OCI-M2 (cell line): ENCODE data around the gene IMMP2L.

Source experiments
- DNase-seq: peaks from one replicate; lab custom pipeline; 2025; ENCODE audit not compliant: unreplicated experiment; lab: John Stamatoyannopoulos, UW

Gene IMMP2L

GRCh38 chr7:111126987-111127386, 435.3 kb downstream of the IMMP2L start:
- no peak for DNase-seq

- DNase-seq, result no peak
Measured at GRCh38 chr7:111115966-111116365, 446.3 kb downstream of the IMMP2L start.

- no peak for DNase-seq
Measured at GRCh38 chr7:111113263-111114017, 448.9 kb downstream of the IMMP2L start.

DNA sequence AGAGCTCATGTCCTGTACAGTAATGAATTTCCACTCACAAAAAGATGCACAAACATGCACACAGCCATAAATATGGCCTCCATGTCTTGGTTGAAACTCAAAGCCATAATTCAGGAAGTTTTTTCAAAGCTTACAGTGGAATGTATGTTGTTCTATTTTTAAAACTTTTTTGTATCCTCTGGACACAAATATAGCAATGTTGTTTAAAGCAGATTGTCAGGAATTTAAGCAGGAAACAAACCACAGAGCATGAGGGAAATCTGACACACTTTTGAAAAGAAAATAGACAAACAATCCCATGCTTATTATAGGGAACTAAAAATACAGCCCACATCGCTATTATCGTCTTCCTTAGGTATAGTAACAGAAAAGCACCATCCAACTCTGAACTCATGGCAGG, 449.9 kb downstream of the IMMP2L start:
- DNase-seq, result no peak

DNA sequence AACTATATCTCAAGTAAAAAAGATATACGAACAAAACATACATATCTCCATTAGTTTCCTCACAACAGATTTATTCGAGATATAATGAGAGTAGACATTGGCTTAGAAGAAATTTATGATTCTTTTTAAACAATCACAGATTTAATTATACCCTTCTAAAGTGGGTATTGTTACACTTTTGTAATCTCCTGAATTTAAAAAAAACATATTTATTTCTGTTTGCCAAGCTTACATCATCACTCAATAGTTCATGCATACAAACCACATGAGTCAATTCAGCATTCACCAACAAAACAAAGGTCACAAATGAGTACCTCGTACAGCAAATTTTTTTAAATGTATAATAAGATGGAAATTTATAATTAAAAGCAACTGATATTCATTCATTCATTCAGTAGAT, 453.8 kb downstream of the IMMP2L start:
- DNase-seq, result no peak

DNA sequence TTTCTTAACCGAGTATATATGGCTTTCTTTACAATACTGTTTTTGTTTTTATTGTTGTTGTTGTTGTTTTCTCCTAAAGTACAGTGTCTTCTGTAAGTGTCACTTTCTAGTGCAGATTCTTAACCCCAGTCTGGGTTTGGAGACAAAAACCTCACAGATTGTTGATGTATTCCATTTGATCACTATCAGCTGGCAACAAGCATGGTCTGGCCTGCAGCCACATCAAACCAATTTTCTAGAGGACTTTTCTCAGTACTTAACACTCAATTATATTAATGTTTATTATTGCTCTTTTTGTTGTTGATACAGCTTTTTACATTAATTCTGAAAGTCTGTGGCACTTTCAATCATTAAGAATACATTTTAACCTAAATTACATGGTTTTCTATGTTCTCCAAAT, 454.3 kb downstream of the IMMP2L start:
- no peak for DNase-seq

DNA sequence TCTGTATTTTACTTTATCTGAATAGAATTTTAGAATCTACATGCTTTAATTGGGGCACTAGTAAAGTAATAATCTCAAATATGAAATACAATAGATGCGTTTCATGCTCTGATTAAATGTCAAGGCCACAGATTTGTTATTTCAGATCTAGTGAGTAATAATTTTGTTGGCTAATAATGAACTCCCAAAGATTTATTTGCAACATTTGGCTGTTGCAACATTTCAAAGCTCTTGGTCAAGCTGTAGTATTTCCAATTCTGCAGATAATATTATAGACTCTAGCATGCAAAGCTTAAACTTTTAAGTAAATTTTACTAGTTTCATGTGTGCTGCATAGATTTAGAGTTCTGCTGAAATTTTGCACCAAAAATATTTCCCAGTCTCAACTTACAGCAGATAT, 454.7 kb downstream of the IMMP2L start:
- no peak for DNase-seq

DNA sequence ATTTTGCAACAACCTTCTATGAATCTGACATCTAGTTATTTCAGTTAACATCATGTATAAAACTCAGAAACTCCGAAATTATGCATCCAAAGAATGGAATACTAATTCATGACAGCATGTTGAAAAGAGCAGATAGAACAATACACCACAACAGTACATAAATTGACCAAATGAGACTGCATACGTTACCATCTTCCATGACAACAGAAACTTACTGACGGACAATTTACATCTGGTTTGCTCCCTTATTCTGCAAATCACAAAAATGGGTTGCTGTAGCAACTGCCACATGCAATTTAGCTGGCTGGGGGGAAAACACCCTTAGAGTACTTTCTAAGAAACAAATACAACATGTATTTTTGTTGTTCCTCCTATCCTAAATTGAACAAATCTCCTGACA, 457.0 kb downstream of the IMMP2L start:
- DNase-seq, result no peak

- no peak for DNase-seq
Measured at GRCh38 chr7:111104710-111105109, 457.6 kb downstream of the IMMP2L start.

DNA sequence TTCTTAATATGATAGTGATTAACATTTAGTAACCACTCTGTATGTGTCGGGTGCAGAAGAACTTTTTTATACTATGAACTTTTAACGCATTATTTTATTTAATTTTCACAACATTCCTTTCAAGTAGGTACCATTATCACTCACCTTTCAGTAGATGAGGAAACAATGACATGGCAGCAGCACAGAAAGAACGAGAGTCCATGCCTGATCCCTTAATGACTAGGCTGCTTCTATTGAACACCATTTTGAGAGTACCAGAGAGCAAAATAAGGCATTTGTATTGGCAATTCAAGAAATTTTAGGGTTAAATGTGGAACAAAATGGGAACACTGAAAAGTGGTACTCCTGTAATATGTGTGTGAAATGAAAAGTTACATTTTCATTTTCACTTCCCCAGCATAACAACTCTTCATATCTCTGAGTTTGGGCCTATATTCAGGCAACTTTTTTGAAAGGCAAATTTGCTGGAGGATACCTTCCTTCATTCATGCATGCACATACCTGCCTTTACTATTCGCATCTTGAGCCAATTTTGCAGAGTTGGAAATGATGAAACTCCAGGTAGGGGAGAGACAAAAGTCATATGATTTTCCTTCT, 458.5 kb downstream of the IMMP2L start:
- DNase-seq, result no peak

DNA sequence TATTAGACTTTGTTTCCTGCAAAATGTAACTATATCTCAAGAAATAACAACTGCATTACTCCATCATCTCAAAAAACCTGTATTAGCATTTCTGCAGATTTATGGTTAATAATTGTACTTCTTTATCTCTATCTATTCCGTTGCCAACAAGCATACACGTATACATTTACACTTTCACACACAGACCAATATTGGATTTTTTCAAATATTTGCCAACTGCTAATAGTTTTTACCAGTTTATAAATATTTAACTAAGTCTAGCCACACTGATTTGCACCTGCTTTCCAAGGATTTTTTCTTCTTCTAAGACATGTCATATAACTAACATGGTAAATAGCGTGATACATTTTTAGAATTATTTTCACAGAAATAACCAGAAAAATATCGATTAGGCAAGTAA, 459.2 kb downstream of the IMMP2L start:
- DNase-seq, result no peak

DNA sequence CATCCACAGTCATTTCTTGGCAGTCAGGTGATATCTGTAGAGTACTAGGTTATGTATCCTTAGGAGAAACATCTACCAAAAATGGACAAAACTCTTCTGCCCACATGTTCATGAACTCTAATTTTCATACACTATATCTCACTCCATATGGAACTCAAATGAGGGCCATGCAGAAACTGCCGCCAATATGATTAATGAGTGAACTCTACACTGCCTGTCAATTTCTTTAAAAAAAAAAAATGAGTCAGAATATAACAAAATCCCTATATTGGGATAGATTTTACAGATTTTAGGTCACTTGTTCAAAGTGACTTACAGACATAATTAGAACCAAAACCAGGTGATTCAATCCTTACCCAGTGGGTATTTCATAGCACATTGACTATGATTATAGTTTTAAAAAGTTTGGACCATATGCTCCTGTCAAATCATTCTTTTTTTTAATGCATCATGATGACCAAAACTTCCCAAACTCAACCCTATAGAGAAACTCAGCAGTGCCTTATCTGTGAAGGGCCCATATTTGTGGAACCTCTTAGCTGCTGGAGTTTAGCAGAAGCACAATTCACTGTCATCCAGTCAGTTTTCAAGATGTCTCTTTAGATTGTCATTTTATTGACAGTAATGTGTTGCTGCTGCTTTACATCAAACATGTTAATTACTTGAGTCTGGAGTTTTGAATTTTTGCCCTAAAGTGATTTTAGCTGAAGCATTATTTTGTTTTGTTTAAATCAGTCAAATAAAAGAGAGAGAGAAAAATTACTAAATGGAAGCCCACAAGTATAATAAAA, 460.2 kb downstream of the IMMP2L start:
- no peak for DNase-seq

DNA sequence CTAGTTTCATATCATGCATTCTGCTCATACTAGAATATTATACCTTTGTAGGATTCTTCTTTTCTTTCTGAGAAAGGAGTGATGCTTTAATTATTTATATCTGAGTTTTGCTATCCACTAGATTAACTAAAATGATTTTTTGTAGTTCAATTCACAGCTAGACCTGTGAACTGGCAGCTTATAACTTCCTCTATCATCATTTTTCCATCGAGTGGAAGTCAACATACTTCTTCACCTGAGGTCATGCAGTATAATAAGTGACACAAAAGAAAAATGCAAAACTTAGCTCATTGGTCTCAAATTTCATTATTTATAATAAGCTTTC, 463.4 kb downstream of the IMMP2L start:
- DNase-seq, result no peak

DNA sequence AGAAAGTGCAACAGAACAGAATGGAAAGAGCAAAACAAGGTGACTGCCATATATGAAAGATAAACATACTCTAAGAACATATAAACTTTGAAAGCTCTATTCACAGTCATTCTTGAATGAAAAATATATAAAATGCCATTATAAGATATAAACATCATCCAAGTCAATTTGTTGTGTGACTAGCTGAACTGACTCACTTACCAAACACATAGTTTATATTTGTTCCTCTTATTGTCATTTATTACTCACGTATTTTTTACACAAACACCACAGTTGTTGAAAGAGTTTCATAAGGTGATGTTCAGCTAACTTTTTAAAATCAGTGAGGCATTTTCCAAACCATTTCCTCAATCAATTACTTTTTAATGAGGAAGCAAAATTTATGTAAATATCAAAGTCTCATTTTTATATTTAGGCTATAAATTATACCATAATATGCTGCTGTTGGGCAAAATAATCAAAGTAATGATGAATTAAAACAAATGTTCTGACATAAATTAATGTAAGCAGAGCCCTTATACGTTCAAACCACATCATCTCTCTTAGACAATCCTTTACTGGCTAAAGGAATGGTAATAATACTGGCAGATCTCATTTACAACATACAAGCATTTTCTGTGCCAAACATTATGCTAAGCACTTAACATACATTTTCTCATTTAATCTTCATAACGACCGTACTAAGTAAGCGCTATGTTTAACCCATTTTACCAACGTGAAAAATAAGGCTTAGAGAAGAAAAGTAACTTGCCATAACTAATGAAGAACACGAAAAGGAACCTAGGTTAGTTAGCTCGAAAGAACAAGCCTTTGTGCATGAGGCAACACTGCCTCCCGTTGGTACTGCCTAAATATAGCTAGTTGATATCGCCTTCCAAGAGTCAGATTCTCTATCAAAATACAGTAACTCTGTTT, 464.0 kb downstream of the IMMP2L start:
- no peak for DNase-seq

GRCh38 chr7:111096997-111097396, 465.3 kb downstream of the IMMP2L start:
- no peak for DNase-seq

DNA sequence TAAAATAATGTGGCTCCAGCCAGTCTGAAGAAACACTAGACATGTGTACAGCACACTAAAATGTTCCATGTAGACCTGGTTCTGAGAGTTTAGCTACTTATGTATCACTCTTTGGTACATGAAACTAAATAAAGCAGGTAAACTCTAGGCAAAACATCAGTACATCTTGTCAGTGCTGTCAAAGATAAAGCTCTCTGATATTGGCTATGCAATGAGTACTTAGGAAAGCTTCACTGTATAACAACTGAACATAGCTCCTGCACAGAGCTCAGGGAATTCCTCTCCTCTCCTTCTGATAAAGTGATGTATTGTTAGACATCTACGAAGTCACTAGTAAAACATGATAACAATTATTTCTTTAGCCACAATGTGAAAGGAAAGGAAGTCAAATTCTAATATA, 467.9 kb downstream of the IMMP2L start:
- no peak for DNase-seq

DNA sequence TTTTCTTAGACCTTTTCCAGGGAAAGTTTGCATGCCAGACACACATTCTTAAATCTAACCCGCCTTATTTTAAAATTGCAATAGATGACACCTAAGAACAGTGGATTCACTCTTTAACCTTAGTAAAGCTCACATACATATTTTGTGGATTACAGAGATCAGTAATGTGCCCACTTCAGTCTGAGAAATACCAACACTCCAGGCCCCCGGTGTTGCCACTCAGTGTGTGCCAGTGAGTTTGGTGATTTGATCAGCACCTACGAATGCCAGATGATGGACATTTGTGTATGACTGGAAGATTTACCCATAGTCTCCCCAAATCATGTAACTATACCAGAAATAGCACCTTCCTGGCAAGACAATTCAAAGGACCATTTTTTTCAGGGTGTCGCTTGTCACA, 468.8 kb downstream of the IMMP2L start:
- no peak for DNase-seq

GRCh38 chr7:111092406-111093236, 469.7 kb downstream of the IMMP2L start:
- DNase-seq, result no peak

- DNase-seq, result no peak
Measured at GRCh38 chr7:111091593-111092358, 470.5 kb downstream of the IMMP2L start.

DNA sequence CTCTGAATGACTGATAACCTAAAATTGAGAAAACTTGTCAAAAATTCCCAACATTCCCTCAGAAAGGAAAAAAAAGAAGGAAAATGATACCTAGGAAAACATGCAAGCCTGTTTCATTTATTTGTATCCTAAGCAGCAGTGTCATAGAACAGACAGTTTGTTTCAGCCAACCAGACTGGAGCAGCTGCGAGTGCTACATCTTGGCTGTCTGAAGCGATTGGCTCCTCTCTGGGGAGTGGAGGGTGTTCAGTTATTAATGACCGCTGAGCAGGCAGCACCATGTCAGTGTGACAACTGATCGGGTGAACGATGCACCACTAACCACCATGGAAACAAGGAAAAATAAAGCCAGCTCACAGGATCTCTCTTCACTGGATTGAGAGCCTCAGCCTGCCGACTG, 471.4 kb downstream of the IMMP2L start, which contains the start of gene LRRN3:
Gene LRRN3, plus strand, starts transcription at position 282 of the 400 bp plus-strand sequence. CDS start 31,646 bp downstream, outside the sequence.
- DNase-seq, result no peak
